AG04449 (cell line): ENCODE data around the gene CRYBB1.

Experiments
- CTCF ChIA-PET: fragments of 350-600 bp; formaldehyde crosslinking; extraction: SDS; loops from one replicate; lab custom pipeline; 2021; ENCODE audit warnings: antibody characterized with exemption; lab: Yijun Ruan, JAX
- POLR2A ChIA-PET: fragments of 400-600, 350-600 bp; formaldehyde crosslinking; extraction: SDS; loops from one replicate; lab custom pipeline; 2020; ENCODE audit warnings: antibody characterized with exemption, inconsistent platforms; lab: Yijun Ruan, JAX
- DNase-seq: peaks from one replicate; pipeline ENCODE4 v3.0.0-alpha.2; 2010; ENCODE audit warnings: low read depth, low spot score
- H3K4me3 ChIP-seq: 2 replicates; pipeline ENCODE4 v1.5.1; 2011; ENCODE audit warnings: low read depth, mild to moderate bottlenecking, control low read depth, low read length
- TF ChIP-seq, protein P1 (sequence below): IDR thresholded peaks from one replicate; pipeline ENCODE4 v1.5.1; 2011; ENCODE audit warnings: mild to moderate bottlenecking, moderate library complexity, low read length, control low read depth, inconsistent platforms; ENCODE audit not compliant: insufficient read depth; ENCODE audit errors: missing control alignments

Gene CRYBB1

DNA sequence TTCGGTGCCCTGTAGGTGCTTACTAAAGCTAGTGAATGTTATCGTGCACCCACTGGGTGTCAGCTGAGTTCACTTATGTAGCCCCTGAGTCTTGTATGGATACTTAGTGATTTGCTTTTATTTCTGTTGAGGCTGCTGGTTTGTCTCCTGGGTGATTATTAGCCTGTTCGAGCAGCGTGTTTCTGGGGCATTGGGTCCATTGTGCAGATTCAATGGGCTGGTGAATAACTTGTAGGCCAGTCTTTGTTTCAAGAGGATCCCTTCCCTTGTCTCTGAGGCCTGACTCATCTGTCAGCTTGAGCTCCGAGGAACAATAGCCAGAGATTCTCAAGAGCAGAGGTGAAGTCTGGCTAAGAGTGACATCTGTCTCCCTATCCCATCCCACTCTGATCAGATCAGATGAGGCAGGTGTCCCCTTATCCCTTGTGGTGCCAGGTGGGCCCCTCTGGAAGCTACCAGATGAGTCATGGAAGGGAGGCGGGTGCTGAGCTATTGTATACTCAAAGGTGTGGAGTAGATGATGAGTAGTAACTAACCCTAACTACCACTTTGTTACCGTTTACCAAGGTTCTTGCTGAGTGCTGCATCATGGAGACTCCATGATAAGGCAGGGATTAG, 43.2 kb upstream of the CRYBB1 start:
- CTCF ChIA-PET: interaction anchor here (1.0 to 9.6 kb wide), 6 partner anchors 10 to 295 kb away, joined by 3 to 150 read pairs (median 14); no protein-coding TSS in a partner anchor
- POLR2A ChIA-PET: no interaction called here
- DNase-seq: no peak
- no peak overlapping the region for H3K4me3 ChIP-seq
- TF ChIP-seq, protein P1, sequence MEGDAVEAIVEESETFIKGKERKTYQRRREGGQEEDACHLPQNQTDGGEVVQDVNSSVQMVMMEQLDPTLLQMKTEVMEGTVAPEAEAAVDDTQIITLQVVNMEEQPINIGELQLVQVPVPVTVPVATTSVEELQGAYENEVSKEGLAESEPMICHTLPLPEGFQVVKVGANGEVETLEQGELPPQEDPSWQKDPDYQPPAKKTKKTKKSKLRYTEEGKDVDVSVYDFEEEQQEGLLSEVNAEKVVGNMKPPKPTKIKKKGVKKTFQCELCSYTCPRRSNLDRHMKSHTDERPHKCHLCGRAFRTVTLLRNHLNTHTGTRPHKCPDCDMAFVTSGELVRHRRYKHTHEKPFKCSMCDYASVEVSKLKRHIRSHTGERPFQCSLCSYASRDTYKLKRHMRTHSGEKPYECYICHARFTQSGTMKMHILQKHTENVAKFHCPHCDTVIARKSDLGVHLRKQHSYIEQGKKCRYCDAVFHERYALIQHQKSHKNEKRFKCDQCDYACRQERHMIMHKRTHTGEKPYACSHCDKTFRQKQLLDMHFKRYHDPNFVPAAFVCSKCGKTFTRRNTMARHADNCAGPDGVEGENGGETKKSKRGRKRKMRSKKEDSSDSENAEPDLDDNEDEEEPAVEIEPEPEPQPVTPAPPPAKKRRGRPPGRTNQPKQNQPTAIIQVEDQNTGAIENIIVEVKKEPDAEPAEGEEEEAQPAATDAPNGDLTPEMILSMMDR: no peak

DNA sequence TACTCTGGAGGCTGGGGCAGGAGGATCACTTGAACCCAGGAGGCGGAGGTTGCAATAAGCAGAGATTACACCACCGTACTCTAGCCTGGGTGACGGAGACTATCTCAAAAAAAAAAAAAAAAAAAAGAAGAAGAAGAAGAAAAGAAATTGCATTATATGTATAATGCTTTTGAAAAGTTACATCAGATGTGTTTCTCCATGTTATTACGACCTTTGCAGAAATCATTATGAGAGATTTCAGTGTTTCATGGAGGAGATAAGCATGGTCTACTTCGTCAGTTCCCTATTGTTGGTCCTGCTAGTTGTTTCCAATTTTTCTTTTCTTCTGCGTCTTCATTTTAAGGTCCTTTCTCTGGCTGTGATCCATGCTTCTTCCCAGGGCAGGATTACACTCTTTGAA, 42.5 kb upstream of the CRYBB1 start:
- ChIA-PET CTCF (interaction anchor here (1.1 to 9.6 kb wide), 4 partner anchors 11 to 295 kb away, joined by 3 to 150 read pairs (median 46); no protein-coding TSS in a partner anchor), POLR2A (no interaction called here)
- TF ChIP-seq, protein P1: no peak
- H3K4me3 ChIP-seq: no peak overlapping the region
- no peak for DNase-seq

DNA sequence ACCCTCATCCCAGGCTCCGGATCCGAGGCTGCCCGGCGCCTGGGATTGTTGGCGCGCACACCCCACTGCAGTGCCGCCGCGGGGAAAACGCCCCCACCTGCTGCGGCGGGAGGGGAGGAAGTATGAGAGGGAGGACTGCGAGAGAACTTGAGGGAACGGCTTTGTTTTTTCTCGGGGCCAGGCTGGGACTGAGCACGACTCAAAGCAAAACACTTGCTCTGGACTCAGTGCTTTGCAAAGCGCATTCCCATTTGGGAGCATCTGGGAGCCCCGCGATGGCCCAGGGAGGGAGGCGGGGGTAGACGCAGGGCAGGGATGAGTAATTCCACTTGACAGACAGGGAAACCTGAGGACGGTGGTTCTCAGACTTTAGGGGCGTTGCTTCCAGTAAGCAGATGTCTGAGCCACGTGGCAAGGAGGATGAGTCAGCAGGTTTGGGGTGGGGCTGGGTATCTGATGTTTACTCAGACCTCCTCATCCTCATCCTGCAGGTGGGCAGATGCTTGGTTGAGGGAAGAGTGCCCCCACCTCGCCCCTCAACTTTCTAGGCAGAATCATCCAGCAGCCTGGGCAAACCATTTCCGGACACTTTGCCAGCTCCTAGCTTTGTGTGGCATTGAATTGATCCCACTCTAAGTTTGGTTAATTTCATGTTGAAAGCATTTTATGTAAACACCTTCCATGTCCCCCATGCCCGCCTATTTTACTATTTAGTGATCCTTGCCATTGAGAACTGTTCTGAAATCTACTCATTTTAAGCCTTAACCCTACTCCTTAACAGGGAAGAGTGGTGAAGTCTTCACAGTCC, 41.0 kb upstream of the CRYBB1 start:
- TF ChIP-seq, protein P1: no peak
- CTCF ChIA-PET: interaction anchor here (1.1 kb wide), 1 partner anchor 20 kb away, joined by 3 read pairs; no protein-coding TSS in a partner anchor
- peak overlapping the region; percentile 41 for H3K4me3 ChIP-seq
- POLR2A ChIA-PET: no interaction called here
- DNase-seq: peak; percentile 47

DNA sequence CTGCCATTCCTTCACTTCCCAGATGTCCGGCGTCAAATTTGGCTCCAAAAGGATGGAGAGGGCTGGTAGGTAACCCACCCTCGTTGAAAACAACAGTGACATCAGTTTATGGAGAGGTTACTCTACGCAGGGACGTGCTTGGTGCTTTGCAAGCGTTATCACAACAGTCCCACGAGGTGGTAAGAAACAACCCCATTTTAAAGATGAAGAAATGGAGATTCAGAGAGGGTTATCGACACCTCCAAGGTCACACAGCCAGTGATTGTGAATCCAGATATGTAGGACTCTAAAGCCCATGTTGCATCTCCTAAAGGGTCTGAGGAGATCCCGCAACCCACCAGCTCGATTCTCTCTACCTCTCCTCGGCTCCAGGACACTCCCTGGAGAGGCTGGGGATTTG, 40.3 kb upstream of the CRYBB1 start:
- CTCF ChIA-PET: no interaction called here
- POLR2A ChIA-PET: no interaction called here
- peak overlapping the region; percentile 41 for H3K4me3 ChIP-seq
- DNase-seq: no peak
- TF ChIP-seq, protein P1: no peak

DNA sequence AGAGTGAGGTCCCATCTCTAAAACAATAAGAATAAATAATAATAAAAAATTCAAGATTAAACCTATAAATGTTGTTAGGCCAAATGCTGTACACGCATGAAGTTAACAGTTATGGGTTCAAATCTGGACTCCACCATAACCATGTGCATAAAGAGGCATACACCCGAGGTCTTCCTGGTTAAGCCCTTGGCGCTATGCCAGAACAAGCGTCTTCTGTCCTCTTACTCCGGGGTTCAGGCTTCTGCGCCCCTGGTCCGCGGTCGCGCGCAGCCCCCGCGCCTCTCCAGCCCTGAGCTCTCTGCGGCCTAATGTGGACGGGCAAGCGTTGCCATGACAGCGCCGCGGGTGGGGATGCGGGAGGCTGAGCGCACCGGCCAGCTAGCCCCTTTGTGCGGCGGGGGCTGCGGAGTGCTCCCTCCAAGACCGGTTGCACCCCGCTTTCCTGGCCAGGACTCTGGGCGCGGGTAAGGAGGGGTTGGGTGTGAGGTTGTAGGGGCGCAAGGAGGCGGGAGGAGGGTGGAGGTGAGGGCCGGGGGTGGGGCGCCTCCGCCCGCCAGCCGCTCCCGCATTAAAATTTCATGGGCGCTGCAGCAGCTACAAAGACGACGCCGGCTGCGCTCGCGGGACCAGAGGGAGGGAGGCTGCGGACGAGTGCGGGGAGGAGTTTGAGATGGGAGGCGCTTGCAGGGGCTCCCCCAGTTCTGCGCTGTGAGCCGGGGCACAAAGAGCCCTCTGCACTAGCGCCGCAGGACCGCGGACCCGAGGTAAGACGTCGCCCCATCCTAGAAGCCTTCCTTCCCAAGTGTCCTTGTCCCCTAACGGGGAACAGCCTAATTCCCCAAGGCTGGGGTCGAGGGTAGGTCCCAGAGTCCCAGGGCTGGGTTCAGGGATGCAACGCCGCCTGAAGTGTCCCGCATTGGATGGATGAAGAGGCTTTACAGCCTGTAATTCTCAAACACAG, 39.3 kb upstream of the CRYBB1 start, which contains the start of gene MIAT:
TSS of gene MIAT (plus strand) at position 698 of the 961 bp plus-strand sequence.
- TF ChIP-seq, protein P1: no peak
- POLR2A ChIA-PET: no interaction called here
- H3K4me3 ChIP-seq: peak within 1 kb of the TSS; percentile 49
- DNase-seq: no peak
- CTCF ChIA-PET: interaction anchor here (1.3 to 1.9 kb wide), 3 partner anchors 7 to 154 kb away, joined by 4 to 9 read pairs (median 5); no protein-coding TSS in a partner anchor
